GM12892 (cell line): ENCODE data around the gene SGPL1.

ENCODE experiments used
- POLR2A ChIP-seq: IDR thresholded peaks from 2 replicates; pipeline ENCODE4 v1.6.1; 2011; ENCODE audit warnings: low read depth, low read length, control low read depth
- POLR2AphosphoS5 ChIP-seq: IDR thresholded peaks from 2 replicates; pipeline ENCODE4 v1.6.1; 2011; ENCODE audit warnings: low read depth, low read length, control low read depth

- TF ChIP-seq POLR2A (no peak), POLR2AphosphoS5 (no peak)
Observed at GRCh38 chr10:70830164-70830563, 14.4 kb downstream of the SGPL1 start.
